GM19324 (cell line): Measurements from ENCODE around the gene ZNF593.

ENCODE experiments used
- ATAC-seq: cut with Tn5 transposase; IDR thresholded peaks from one replicate; pipeline ENCODE4 v1.9.1; 2021; ENCODE audit warnings: mild to moderate bottlenecking, moderate library complexity; ENCODE audit not compliant: unreplicated experiment, low FRiP score

ZNF593 gene

GRCh38 chr1:26145960-26146294 lies 23.8 kb upstream of the ZNF593 start:
- ATAC-seq, result no peak

GRCh38 chr1:26148887-26149286 lies 20.8 kb upstream of the ZNF593 start:
- ATAC-seq, result no peak

DNA sequence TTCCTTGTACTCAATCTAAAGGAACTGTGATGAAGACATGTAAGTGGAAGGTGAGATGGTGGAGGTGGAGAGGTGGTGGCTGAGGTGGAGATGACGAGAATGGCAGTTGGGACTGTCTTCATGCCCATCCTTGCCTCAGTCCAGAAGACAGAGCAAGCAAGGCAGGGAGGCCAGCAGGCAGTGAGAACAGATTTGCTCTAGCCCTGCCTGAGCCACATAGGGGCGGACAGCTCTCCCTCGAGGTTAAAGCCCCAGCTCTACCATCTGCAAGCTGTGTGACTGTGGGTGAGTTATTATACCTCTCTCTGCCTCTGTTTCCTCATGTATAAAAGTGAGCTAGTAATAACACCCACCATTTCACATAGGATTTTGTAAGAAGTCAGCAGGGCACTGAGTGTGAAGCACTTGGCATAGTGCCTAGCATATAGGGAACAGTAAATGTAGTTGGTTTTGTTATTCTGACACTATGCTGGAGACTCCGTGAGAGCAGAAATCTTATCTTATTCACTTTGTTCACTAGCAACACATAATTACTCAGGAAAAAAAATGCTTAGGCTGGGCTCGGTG lies 15.7 kb upstream of the ZNF593 start:
- ATAC-seq, result no peak

DNA sequence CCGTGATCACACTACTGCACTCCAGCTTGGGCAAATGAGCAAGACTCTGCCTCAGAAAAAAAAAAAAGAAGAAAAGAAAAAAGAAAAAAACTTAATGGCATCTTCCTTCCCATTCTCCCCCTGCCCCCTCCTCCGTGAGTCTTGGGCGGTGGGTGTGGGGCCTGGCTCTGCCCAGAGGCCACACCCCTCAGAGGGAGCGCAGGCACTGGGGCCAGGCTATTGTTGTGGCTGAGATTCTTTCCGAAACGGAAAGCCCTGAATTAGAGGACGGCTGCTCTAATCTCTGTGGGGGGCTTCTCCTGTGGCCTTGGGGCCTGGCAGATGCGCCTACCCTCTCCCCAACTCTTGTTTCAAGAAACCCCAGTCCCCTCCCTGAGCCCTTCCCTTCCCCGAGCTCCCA lies 15.0 kb upstream of the ZNF593 start:
- ATAC-seq, result no peak

DNA sequence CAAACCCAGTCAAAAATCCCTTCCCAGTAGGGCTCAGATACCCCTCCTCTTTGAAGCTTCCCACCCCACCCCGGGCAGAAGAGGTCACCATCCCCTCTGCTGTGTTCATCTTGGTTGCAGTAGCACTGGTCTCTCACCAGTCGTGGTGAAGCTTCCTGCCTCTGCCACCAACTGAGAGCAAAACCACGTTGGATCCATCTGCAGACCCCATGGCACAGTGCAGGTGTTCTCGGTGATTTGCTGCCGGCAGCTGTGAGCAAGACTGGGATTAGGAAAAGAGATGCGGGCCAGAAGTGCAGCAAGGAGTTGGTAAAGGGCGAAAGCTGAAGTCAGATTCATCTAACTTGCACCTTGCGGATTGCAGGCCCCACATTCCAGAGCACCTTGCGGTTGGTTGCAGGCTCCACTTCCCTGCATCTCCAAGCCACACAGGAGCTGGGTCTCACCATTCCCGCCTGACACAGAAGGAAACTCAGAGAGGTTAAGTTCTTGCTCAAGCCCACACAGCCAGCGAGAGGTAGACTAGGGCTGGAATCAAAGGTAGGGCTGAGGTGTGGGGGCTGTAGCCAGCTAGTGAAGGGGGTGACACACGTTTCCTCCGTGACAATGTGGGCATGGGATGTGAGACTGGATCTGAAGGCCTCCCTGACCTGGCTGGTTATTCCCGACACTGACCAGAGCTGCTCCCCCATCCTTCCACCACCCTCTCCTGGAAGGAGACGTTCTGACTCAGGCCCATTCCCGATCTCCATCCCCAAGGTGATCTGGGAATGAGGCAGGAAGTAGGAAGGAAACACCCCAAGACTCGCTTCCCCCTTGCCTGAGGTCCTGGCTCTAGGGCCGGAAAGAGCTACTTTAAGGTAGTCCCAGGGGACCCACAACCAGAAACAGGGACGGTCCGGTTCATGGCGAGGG lies 14.1 kb upstream of the ZNF593 start:
- ATAC-seq, result no peak

- ATAC-seq, result no peak
Measured at GRCh38 chr1:26156285-26157038, 13.2 kb upstream of the ZNF593 start.

- no peak for ATAC-seq
Measured at GRCh38 chr1:26158271-26158907, 11.3 kb upstream of the ZNF593 start.

DNA sequence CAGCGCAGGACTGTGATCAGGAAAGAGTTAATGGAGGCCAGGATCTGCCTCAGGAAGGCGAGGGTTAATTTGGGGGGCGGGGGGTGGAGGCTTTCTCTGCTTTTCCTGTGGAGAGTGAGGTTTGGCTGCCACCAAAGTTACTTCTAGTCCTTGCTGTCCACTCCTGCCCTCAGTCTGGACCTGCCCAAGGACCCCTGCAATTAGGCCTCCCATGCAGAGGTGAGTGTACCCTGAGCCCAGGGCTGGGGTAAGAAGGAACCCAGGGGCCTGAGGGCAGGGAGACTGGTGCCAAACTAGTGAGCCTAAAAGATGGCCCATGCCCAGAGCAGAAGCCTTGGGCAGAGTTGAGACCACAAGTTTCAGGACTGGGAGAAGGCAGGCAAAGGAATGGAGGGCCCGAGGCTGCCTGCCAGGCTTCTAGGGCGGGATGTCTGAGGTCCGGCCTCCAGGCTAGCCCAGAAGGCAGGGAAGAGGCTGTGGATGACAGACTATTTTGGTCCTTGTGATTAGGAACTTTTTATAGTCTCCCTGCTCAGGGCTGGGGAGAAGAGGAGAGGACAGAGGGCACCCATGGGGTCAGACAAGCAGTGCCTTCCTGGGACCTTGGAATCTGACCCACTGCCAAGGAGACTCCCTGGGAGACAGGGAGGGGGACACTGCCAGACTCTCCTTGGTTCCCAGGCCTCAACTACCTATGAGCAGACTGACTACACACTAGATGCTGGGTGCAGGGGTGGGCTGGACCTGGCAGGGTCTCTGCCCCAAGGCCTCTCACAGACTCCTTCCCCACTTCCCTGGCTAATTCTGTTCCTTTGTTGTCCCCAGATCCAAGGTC lies 10.6 kb upstream of the ZNF593 start, which contains the start of gene FAM110D:
Gene FAM110D (plus strand): TSS at position 172 of the 835 bp plus-strand sequence. CDS start 2,213 bp downstream, outside the sequence.
- ATAC-seq, result no peak

DNA sequence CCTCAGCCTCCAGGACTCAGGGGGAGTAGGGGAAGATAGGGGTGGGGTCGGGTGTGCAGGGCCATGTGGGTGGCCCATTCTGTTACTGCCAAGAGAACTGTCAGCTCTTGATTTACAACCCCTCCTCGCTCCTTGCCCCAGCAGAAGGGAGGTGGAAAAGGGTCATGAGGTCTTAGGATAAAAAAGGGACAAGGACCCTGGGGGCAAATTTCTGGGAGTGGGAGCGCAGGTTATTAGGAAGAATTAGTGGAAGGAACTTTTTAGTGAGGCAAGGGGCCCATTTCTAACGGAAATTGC lies 10.0 kb upstream of the ZNF593 start:
- ATAC-seq, result no peak

DNA sequence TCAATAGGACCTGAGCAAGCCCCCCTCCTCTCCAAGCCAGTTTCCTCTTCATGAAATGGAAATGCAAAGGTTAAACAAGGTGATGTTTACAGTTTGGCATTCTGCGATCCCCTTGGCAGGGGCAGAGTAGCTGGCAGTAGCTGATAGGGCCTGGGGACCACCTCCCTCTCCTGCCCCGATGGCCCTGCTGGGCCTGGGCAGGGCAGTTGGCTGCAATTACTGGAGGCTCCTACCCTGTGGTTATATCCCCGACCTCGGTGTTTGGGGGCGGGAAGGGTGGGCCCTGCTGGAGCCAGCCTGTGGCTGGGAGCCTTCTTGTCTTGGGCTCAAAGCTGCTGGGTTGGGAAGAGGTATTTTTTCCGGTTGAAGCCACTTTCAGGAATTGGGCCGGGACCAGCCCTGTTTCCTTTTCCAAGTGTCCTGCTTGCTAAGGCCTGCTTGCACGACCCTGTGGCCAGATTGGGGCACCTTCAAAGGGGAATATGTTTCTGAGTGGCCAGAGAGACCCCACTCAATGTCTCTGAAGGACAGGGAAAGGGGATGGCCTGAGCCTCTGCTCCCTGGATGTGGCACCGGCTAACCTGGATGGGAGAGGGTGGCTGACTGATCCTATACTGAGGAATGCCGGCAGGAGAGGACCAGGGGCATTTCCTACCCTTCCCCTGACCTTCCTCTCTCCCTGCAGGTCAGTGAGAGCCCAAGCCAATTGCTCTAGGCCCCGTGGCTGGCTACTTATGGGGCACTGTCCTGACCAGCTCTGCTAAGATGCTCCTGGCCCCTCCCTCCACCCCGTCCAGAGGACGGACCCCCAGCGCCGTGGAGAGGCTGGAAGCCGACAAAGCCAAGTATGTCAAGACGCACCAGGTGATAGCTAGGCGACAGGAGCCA lies 8.9 kb upstream of the ZNF593 start:
- ATAC-seq, result no peak

DNA sequence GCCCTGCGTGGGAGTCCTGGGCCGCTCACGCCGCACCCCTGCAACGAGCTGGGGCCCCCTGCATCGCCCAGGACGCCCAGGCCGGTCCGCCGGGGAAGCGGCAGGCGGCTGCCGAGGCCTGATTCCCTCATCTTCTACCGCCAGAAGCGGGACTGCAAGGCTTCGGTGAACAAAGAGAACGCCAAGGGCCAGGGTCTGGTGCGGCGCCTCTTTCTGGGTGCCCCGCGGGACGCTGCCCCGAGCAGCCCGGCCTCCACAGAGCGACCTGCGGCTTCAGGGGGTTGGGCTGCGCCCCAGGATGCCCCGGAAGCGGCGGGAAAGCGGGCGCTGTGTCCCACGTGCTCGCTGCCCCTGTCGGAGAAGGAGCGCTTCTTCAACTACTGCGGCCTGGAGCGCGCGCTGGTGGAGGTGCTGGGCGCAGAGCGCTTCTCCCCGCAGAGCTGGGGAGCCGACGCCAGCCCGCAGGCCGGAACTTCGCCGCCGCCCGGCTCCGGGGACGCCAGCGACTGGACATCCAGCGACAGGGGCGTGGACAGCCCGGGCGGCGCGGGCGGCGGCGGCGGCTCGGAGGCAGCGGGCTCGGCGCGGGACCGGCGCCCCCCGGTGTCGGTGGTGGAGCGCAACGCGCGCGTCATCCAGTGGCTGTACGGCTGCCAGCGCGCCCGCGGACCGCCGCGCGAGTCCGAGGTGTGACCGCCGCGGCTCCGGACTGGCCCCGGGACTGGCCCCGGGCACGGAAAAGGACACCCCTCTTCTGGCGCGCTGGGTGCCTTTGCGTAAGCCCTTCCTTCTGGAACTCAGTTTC lies 8.1 kb upstream of the ZNF593 start:
- ATAC-seq, result no peak

GRCh38 chr1:26162220-26162709 lies 7.4 kb upstream of the ZNF593 start:
- no peak for ATAC-seq

DNA sequence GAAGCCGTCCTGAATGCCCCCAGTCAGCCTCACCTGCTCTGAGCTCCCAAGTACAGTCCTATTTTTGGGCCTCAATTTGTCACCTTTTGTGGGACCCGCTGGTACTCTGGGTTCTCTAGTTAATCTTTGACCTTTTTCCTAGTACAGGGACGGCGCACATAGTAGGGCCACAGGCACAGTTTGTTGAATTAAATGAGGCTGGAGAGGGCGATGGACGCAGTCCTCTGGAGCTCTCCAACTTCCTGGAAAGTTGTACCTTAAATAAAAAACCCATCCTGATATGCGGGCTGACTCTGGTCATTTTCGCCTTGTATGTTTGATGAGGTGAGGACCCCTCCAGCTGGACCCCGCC lies 6.0 kb upstream of the ZNF593 start:
- ATAC-seq, result no peak

- ATAC-seq, result no peak
Measured at GRCh38 chr1:26164036-26164860, 5.5 kb upstream of the ZNF593 start.

DNA sequence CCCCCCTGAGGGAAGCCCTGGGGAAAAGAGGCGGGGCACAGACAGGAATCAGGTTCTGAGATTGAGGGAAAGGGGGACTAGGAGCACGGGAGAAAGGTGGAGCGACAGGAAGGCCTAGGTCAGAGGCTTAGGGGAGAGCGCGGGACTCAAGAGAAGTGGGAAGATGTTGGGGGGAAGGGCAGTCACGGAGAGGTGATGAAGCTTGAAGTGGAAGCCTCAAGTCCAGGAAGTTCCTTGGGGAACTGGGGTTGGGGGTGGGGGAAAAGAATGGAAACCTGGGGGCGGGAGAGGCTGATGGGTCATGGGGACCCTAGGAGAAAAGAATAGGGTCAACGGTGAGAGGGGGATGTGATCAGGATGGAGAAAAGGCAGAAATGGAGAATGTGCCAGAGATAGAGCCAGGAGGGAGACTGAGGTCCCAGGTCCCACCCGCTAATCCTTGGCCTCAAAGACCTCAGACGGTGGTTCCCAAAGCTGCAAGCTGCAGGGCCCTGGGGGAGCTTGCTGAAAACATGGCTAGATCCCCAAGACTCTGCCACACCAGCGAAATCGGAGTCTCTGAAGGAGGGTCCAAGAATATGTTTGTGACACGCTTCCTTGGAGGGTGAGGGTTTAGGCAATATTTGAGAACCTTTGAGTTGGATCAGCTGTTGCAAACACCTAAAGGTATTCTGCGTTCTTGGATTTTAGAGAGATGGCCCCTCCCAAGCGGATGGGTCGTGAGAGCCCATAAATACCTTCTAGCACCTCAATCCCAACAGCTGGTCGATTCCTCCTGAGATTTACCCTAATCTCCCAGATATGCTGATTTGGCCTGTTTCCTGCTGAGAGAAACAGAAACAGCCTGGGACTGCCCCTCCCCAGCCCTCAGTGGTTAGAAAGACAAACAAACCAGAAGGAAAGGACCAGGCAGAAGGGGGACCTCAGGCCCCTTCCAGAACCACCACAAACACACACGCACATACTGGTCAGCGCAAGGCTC lies 4.6 kb upstream of the ZNF593 start:
- ATAC-seq, result no peak

GRCh38 chr1:26166719-26167281 lies 2.9 kb upstream of the ZNF593 start:
- no peak for ATAC-seq
